Measurements from ENCODE around the gene OSER1. TPM values are rescaled to one million over a fixed set of nuclear protein-coding genes. Genes with fewer than 3 reads are reported as not detected.

OSER1 gene
- polyA plus RNA-seq, 1 donor (not counting 4 experiments of a cell fraction or from before 2014, with no cell fraction given) = 41.5 TPM

DNA sequence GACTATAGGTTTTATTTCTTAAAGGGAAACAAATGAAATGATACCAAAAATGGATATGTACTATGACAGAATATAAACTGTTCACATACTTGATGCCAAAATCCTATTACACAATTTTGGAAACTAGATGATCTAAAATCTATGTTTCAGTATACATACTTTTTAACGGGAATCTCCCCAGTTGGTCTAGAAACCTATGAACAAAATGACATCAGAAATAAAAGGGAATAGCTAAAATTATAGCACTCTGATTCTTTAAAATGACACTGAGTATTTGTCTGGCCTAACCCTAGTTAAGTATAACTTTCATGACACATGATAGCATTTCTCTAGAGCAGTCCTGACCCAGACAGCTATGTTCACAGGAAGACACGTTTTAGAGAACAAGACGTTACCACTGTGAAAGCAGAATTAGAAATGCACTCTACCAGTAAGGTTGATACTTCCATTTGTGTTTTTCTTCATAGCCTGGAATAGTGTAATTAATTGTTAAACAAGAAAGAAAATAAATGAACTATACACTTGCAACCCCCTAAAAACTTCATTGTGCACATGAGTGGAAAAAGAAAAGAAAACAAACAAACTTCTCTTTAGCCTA lies 3.3 kb downstream of the OSER1 start:
- H3K4me2 ChIP-seq (ENCODE audit: control insufficient read depth, extremely low read depth, insufficient read depth, low read depth, low read length) = peak overlapping the region; percentile 85
- no peaks in the 10 kb centered on the region for H3K9me1 ChIP-seq (ENCODE audit: control insufficient read depth, extremely low read depth, insufficient read depth, low read length)
- H3K4me3 ChIP-seq (ENCODE audit: control insufficient read depth in 2 of 3, extremely low read depth in 1 of 3, insufficient read depth in 2 of 3, low read depth in 1 of 3, low read length in 3 of 3) = peak overlapping the region in 2 of 3 experiments; percentile 11 to 82
- H3K27ac ChIP-seq (ENCODE audit: control insufficient read depth, insufficient read depth, low read length) = peak overlapping the region; percentile 97
- dilution Hi-C loops (cut with MboI; ENCODE audit: extremely low pct_ligation_motif_present, low sequenced_read_pairs) = no loop called here
- H3K27me3 ChIP-seq (ENCODE audit: control insufficient read depth, extremely low read depth, insufficient read depth, low read length) = no peaks in the 10 kb centered on the region
- peaks cover 44% of the 10 kb centered on the region for H3K4me1 ChIP-seq (ENCODE audit: control insufficient read depth, extremely low read depth, insufficient read depth, low read length)
- no peak overlapping the region for H2AFZ ChIP-seq (ENCODE audit: control insufficient read depth, low read length)
- no peaks in the 10 kb centered on the region for H3K9me3 ChIP-seq (ENCODE audit: control insufficient read depth, low read depth, low read length)
- peaks cover 2% of the 10 kb centered on the region for H4K20me1 ChIP-seq (ENCODE audit: control insufficient read depth, extremely low read depth, insufficient read depth, low read length)
- H3K79me2 ChIP-seq (ENCODE audit: control insufficient read depth, insufficient read depth, low read length) = peaks cover 57% of the 10 kb centered on the region
- H3K9ac ChIP-seq (ENCODE audit: control insufficient read depth, extremely low read depth, insufficient read depth, low read length) = peak overlapping the region; percentile 97
- no peak for TF ChIP-seq EZH2 (IDR thresholded peaks at IDR 0.05; ENCODE audit: low read length)
- no peak for TF ChIP-seq CTCF (optimal IDR thresholded peaks at IDR 0.05 in 1 of 3, IDR thresholded peaks at IDR 0.05 in 1 of 3, conservative IDR thresholded peaks at IDR 0.05 in 1 of 3; ENCODE audit: extremely low read depth in 1 of 3, insufficient read depth in 2 of 3, low read length in 3 of 3)
- peaks cover 2 to 7% of the 10 kb centered on the region in 2 experiments for H3K36me3 ChIP-seq (ENCODE audit: control insufficient read depth in 2 of 2, extremely low read depth in 1 of 2, insufficient read depth in 2 of 2, low read length in 2 of 2)
- FAIRE-seq (no peak), DNase-seq (ENCODE audit: low read depth, low spot score) (no peak)

- Histone ChIP-seq H3K9me1 (ENCODE audit: control insufficient read depth, extremely low read depth, insufficient read depth, low read length) (no peaks in the 10 kb centered on the region), H3K9me3 (ENCODE audit: control insufficient read depth, low read depth, low read length) (no peaks in the 10 kb centered on the region), H4K20me1 (ENCODE audit: control insufficient read depth, extremely low read depth, insufficient read depth, low read length) (peaks cover 2% of the 10 kb centered on the region), H3K27ac (ENCODE audit: control insufficient read depth, insufficient read depth, low read length) (no peak overlapping the region), H2AFZ (ENCODE audit: control insufficient read depth, low read length) (no peak overlapping the region), H3K27me3 (ENCODE audit: control insufficient read depth, extremely low read depth, insufficient read depth, low read length) (no peaks in the 10 kb centered on the region), H3K4me2 (ENCODE audit: control insufficient read depth, extremely low read depth, insufficient read depth, low read depth, low read length) (no peak overlapping the region), H3K79me2 (ENCODE audit: control insufficient read depth, insufficient read depth, low read length) (peaks cover 68% of the 10 kb centered on the region), H3K4me3 (ENCODE audit: control insufficient read depth in 2 of 3, extremely low read depth in 1 of 3, insufficient read depth in 2 of 3, low read depth in 1 of 3, low read length in 3 of 3) (no peak overlapping the region), H3K4me1 (ENCODE audit: control insufficient read depth, extremely low read depth, insufficient read depth, low read length) (peaks cover 40% of the 10 kb centered on the region), H3K9ac (ENCODE audit: control insufficient read depth, extremely low read depth, insufficient read depth, low read length) (no peak overlapping the region), H3K36me3 (ENCODE audit: control insufficient read depth in 2 of 2, extremely low read depth in 1 of 2, insufficient read depth in 2 of 2, low read length in 2 of 2) (peaks cover 2 to 17% of the 10 kb centered on the region in 2 experiments)
- FAIRE-seq = no peak
- dilution Hi-C loops (cut with MboI; ENCODE audit: extremely low pct_ligation_motif_present, low sequenced_read_pairs) = no loop called here
- DNase-seq (ENCODE audit: low read depth, low spot score) = no peak
- TF ChIP-seq EZH2 (IDR thresholded peaks at IDR 0.05; ENCODE audit: low read length) (no peak), CTCF (optimal IDR thresholded peaks at IDR 0.05 in 1 of 3, IDR thresholded peaks at IDR 0.05 in 1 of 3, conservative IDR thresholded peaks at IDR 0.05 in 1 of 3; ENCODE audit: extremely low read depth in 1 of 3, insufficient read depth in 2 of 3, low read length in 3 of 3) (no peak)
These were observed 4.4 kb downstream of the OSER1 start for GRCh38 chr20:44206132-44206531.
